Panc1 (cell line): ENCODE data around the gene FYTTD1. TPM values are rescaled to one million over a fixed set of nuclear protein-coding genes. Genes with fewer than 3 reads are reported as not detected.

Experiments used
- ATAC-seq: fragments of 200-7000 bp; cut with Tn5 transposase; 2 replicates; pipeline ENCODE4 v1.9.1; 2020; ENCODE audit warnings: mild to moderate bottlenecking, moderate library complexity
- BruUV-seq: library from RNA; stranded (reverse); fragments of 400-500 nt; replicated peaks from 2 replicates; lab custom pipeline; 2021; lab: Mats Ljungman, UMichigan
- CTCF ChIA-PET: fragments of 300-600 bp; sonication (Branson Sonifier 250); formaldehyde crosslinking; loops from one replicate; lab custom pipeline; 2022; ENCODE audit warnings: antibody characterized with exemption; lab: Charles Lee
- POLR2A ChIA-PET: fragments of 300-600 bp; sonication (Branson Sonifier 250); formaldehyde crosslinking; loops from one replicate; lab custom pipeline; 2022; ENCODE audit warnings: antibody characterized with exemption; lab: Charles Lee
- DNase-seq: peaks from one replicate; pipeline ENCODE4 v3.0.0-alpha.2; 2010; ENCODE audit warnings: low read depth, low spot score
- H3K27ac ChIP-seq: 2 replicates; pipeline ENCODE4 v1.5.1; 2011; ENCODE audit warnings: mild to moderate bottlenecking, low read length, inconsistent platforms
- H3K27me3 ChIP-seq: fragments of 200-500 bp; sonication (Bioruptor generic); 2 replicates; pipeline ENCODE4 v1.6.0; 2014; ENCODE audit warnings: low read length, inconsistent platforms; ENCODE audit not compliant: control insufficient read depth, insufficient read depth
- H3K36me3 ChIP-seq: fragments of 200-500 bp; sonication (Bioruptor generic); 2 replicates; pipeline ENCODE4 v1.5.1; 2014; ENCODE audit warnings: inconsistent platforms, mild to moderate bottlenecking, low read length, moderate library complexity; ENCODE audit not compliant: control insufficient read depth, insufficient read depth
- H3K4me1 ChIP-seq: 2 replicates; pipeline ENCODE4 v1.5.1; 2011; ENCODE audit warnings: inconsistent platforms, mild to moderate bottlenecking, low read length, moderate library complexity; ENCODE audit not compliant: control insufficient read depth, insufficient read depth
- H3K4me3 ChIP-seq, 2 experiments: 2 replicates each; pipeline ENCODE4 v1.5.1; 2011 to 2012; ENCODE audit warnings: low read depth in 2 of 2, low read length in 2 of 2, mild to moderate bottlenecking in 2 of 2, inconsistent platforms in 1 of 2, moderate library complexity in 1 of 2
- H3K9me3 ChIP-seq: fragments of 200-500 bp; sonication (Bioruptor generic); 2 replicates; pipeline ENCODE4 v1.5.1; 2014; ENCODE audit warnings: low read depth, mild to moderate bottlenecking, inconsistent platforms, low read length, moderate library complexity; ENCODE audit not compliant: control insufficient read depth, insufficient read depth
- CTCF ChIP-seq: fragments of 450-650 bp; IDR thresholded peaks from 2 replicates; pipeline ENCODE4 v1.5.1; 2017; ENCODE audit warnings: mild to moderate bottlenecking
- POLR2AphosphoS5 ChIP-seq: IDR thresholded peaks from 2 replicates; pipeline ENCODE4 v1.6.1; 2012; ENCODE audit warnings: mild to moderate bottlenecking, low read depth, low read length, moderate library complexity
- REST ChIP-seq, 2 experiments: IDR thresholded peaks; 2 replicates each; pipeline ENCODE4 v1.6.1; 2011 to 2012; ENCODE audit warnings: low read depth in 2 of 2, control low read depth in 1 of 2, low read length in 1 of 2, mild to moderate bottlenecking in 1 of 2, moderate library complexity in 1 of 2; ENCODE audit not compliant: insufficient read depth in 1 of 2
- SIN3A ChIP-seq: IDR thresholded peaks from 2 replicates; pipeline ENCODE4 v1.6.1; 2012; ENCODE audit warnings: low read depth, mild to moderate bottlenecking, low read length, moderate library complexity, borderline replicate concordance; ENCODE audit not compliant: insufficient read depth
- TCF7L2 ChIP-seq: IDR thresholded peaks from 2 replicates; pipeline ENCODE4 v1.6.1; 2011; ENCODE audit warnings: mild to moderate bottlenecking, low read depth, low read length, inconsistent platforms
- in situ Hi-C: cut with HindIII; loops from 2 replicates; pipeline ENCODE4 v1.10.0; 2016; ENCODE audit warnings: low sequenced_read_pairs, low pct_unique_long_range_greater_than_20kb
- intact Hi-C: fragments of 100-400 bp; cut with micrococcal nuclease; formaldehyde crosslinking; loops from one replicate; pipeline ENCODE4 v1.10.0; 2022; ENCODE audit not compliant: unreplicated experiment
- total RNA-seq: library from RNA; stranded (reverse); gene quantifications from one replicate; pipeline ENCODE4 v1.2.1, GENCODE V29; 2021; ENCODE audit not compliant: unreplicated experiment

Gene FYTTD1
- total RNA-seq, 1 experiment from 2014 or later, result 77.8 TPM

- Histone ChIP-seq H3K9me3 (no peaks in the 10 kb centered on the region), H3K4me1 (peaks cover 13% of the 10 kb centered on the region; the same call in 1 of the 2 replicates), H3K36me3 (no peaks in the 10 kb centered on the region), H3K4me3 (peak overlapping the region; percentile 5 to 17; a peak in 3 of 4 replicates), H3K27me3 (no peaks in the 10 kb centered on the region), H3K27ac (peak overlapping the region; percentile 44; the same call in 1 of the 2 replicates)
- POLR2A ChIA-PET, result interaction anchor here (0.6 kb wide), 2 partner anchors 34 to 126 kb away, joined by 3 read pairs; no protein-coding TSS in a partner anchor
- no TSS peak for BruUV-seq
- no peak for TF ChIP-seq TCF7L2
- no peak for TF ChIP-seq REST (IDR thresholded peaks at IDR 0.05; ENCODE audit: insufficient read depth in 1 of 2, low read depth in 2 of 2, low read length in 1 of 2)
- TF ChIP-seq SIN3A, result no peak
- TF ChIP-seq CTCF, result no peak
- no peak for TF ChIP-seq POLR2AphosphoS5
- in situ Hi-C loops, result no loop called here
- CTCF ChIA-PET, result no interaction called here
- ATAC-seq (no peak), DNase-seq (no peak)
- intact Hi-C loops, result no loop called here
Measured at GRCh38 chr3:197793247-197793646, 43.6 kb downstream of the FYTTD1 start.

GRCh38 chr3:197794115-197794514 lies 44.4 kb downstream of the FYTTD1 start:
- H3K9me3 ChIP-seq, result no peaks in the 10 kb centered on the region
- no TSS peak for BruUV-seq
- ChIA-PET POLR2A (no interaction called here), CTCF (no interaction called here)
- no peak overlapping the region for H3K27ac ChIP-seq
- ATAC-seq (no peak), DNase-seq (no peak)
- no peaks in the 10 kb centered on the region for H3K36me3 ChIP-seq
- H3K27me3 ChIP-seq, result no peaks in the 10 kb centered on the region
- intact Hi-C loops, result no loop called here
- TF ChIP-seq CTCF, result no peak
- TF ChIP-seq SIN3A, result no peak
- no peak for TF ChIP-seq TCF7L2
- TF ChIP-seq POLR2AphosphoS5, result no peak
- no peak for TF ChIP-seq REST (IDR thresholded peaks at IDR 0.05; ENCODE audit: insufficient read depth in 1 of 2, low read depth in 2 of 2, low read length in 1 of 2)
- in situ Hi-C loops, result no loop called here
- H3K4me3 ChIP-seq, result no peak overlapping the region
- H3K4me1 ChIP-seq, result peaks cover 18% of the 10 kb centered on the region; the same call in 1 of the 2 replicates
